H1 (cell line): Measurements from ENCODE around the gene SECISBP2.

Experiments used
- BCL11A ChIP-seq, 2 experiments: IDR thresholded peaks; one replicate each; pipeline ENCODE4 v1.6.1; 2011; ENCODE audit warnings: low read depth in 2 of 2, low read length in 2 of 2, mild to moderate bottlenecking in 2 of 2
- CBX5 ChIP-seq: fragments of 300-800, 300-1000 bp; sonication (generic); IDR thresholded peaks from 2 replicates; pipeline ENCODE4 v1.7.1; 2016; ENCODE audit warnings: antibody characterized with exemption, low read length, low read depth
- GTF2F1 ChIP-seq: IDR thresholded peaks from 2 replicates; pipeline ENCODE4 v1.6.1; 2012; ENCODE audit warnings: low read depth, low read length, improper control_type of control experiment, borderline replicate concordance
- TF ChIP-seq, protein P1 (sequence below), 3 experiments: IDR thresholded peaks; 1 replicate in 2 of 3; 2 replicates in 1 of 3; pipeline versions ENCODE4 v1.5.1 to v1.6.1; 2011; ENCODE audit warnings: low read length in 3 of 3, mild to moderate bottlenecking in 3 of 3, inconsistent platforms in 2 of 3, low read depth in 1 of 3, moderate library complexity in 1 of 3; ENCODE audit not compliant: insufficient read depth in 1 of 3; ENCODE audit errors: control extremely low read depth in 1 of 3

DNA sequence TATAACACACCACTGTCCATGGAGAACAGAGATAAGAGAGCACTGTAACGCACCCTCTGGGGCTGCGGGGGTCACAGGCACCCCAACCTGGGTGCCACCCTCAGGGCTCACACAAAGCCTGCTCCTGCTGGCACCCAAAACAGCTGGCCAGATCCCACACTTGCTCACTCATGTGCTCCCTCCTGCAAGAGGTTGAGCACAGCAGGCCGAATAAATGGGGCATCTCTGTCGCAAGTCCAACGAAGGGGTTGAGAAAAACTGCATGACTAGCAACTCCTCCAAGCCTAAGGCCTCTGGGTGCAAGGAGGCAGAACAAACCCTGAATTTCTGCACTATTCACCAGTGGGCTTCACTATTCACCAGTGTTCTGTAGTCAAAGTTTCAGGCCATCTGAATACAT is 80.3 kb downstream of the SECISBP2 start:
- TF ChIP-seq, protein P1, sequence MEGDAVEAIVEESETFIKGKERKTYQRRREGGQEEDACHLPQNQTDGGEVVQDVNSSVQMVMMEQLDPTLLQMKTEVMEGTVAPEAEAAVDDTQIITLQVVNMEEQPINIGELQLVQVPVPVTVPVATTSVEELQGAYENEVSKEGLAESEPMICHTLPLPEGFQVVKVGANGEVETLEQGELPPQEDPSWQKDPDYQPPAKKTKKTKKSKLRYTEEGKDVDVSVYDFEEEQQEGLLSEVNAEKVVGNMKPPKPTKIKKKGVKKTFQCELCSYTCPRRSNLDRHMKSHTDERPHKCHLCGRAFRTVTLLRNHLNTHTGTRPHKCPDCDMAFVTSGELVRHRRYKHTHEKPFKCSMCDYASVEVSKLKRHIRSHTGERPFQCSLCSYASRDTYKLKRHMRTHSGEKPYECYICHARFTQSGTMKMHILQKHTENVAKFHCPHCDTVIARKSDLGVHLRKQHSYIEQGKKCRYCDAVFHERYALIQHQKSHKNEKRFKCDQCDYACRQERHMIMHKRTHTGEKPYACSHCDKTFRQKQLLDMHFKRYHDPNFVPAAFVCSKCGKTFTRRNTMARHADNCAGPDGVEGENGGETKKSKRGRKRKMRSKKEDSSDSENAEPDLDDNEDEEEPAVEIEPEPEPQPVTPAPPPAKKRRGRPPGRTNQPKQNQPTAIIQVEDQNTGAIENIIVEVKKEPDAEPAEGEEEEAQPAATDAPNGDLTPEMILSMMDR (IDR thresholded peaks at IDR 0.05; ENCODE audit: control extremely low read depth in 1 of 3, insufficient read depth in 1 of 3, low read depth in 1 of 3, low read length in 3 of 3) = no peak
- TF ChIP-seq GTF2F1 = no peak
- TF ChIP-seq BCL11A (IDR thresholded peaks at IDR 0.05; ENCODE audit: low read depth in 2 of 2, low read length in 2 of 2) = no peak
- no peak for TF ChIP-seq CBX5
